NOMO-1 (cell line): ENCODE measurements around the gene LHFPL5.

Experiments
- DNase-seq, 2 experiments: peaks; one replicate each; lab custom pipeline; 2025; ENCODE audit not compliant: unreplicated experiment in 2 of 2; lab: John Stamatoyannopoulos, UW

Gene LHFPL5

GRCh38 chr6:35804996-35805736 is at the start of gene LHFPL5:
Gene LHFPL5 (plus strand): TSS chr6:35805352. CDS start chr6:35805671, 319 bp downstream.
- DNase-seq: peak in 1 of 2 experiments; percentile 19

GRCh38 chr6:35757456-35758123 is 47.6 kb upstream of the LHFPL5 start:
- no peak for DNase-seq

- no peak for DNase-seq
Measured at GRCh38 chr6:35759426-35759825, 45.7 kb upstream of the LHFPL5 start.

GRCh38 chr6:35765739-35766138 is 39.4 kb upstream of the LHFPL5 start:
- no peak for DNase-seq

GRCh38 chr6:35769211-35769610 is 35.9 kb upstream of the LHFPL5 start:
- DNase-seq: no peak

GRCh38 chr6:35771343-35771627 is 33.9 kb upstream of the LHFPL5 start:
- no peak for DNase-seq

GRCh38 chr6:35774116-35774794 is 30.9 kb upstream of the LHFPL5 start:
- DNase-seq: no peak

- DNase-seq: no peak
Measured at GRCh38 chr6:35775031-35775430, 30.1 kb upstream of the LHFPL5 start.

GRCh38 chr6:35776364-35777215 is 28.6 kb upstream of the LHFPL5 start, which contains the start of gene CLPSL2:
Gene CLPSL2 (plus strand): TSS chr6:35776598. CDS start chr6:35776619, 21 bp downstream.
- DNase-seq: peak; percentile 17

- DNase-seq: no peak
Measured at GRCh38 chr6:35777356-35778102, 27.6 kb upstream of the LHFPL5 start.

- DNase-seq: no peak
Measured at GRCh38 chr6:35778437-35778836, 26.7 kb upstream of the LHFPL5 start.

- DNase-seq: no peak
Measured at GRCh38 chr6:35780719-35781118, 24.4 kb upstream of the LHFPL5 start, which contains the start of gene CLPSL1. Gene CLPSL1 (plus strand): TSS chr6:35781019. CDS start chr6:35781111, 92 bp downstream.

GRCh38 chr6:35781290-35781689 is 23.9 kb upstream of the LHFPL5 start:
- DNase-seq: no peak

GRCh38 chr6:35782424-35782823 is 22.7 kb upstream of the LHFPL5 start:
- DNase-seq: no peak

- DNase-seq: no peak
Measured at GRCh38 chr6:35784200-35784599, 21.0 kb upstream of the LHFPL5 start.

- DNase-seq: no peak
Measured at GRCh38 chr6:35786272-35786671, 18.9 kb upstream of the LHFPL5 start.

- no peak for DNase-seq
Measured at GRCh38 chr6:35786810-35787209, 18.3 kb upstream of the LHFPL5 start.

GRCh38 chr6:35787266-35788218 is 17.6 kb upstream of the LHFPL5 start:
- no peak for DNase-seq

- no peak for DNase-seq
Measured at GRCh38 chr6:35788423-35788982, 16.6 kb upstream of the LHFPL5 start.
